D721Med (cell line): ENCODE data around the gene PTPRG.

Source experiments
- DNase-seq: peaks from one replicate; pipeline ENCODE4 v3.0.0; 2011; ENCODE audit warnings: low spot score; ENCODE audit not compliant: insufficient read length
- FAIRE-seq: peaks from 2 replicates; lab custom pipeline; 2011; peaks lifted over from hg19 to GRCh38; lab: Jason Lieb, UNC
- CTCF ChIP-seq: IDR thresholded peaks from 2 replicates; pipeline ENCODE4 v1.5.1; 2012; ENCODE audit warnings: mild to moderate bottlenecking, control low read depth; ENCODE audit not compliant: insufficient read depth; ENCODE audit errors: missing control alignments

PTPRG gene

DNA sequence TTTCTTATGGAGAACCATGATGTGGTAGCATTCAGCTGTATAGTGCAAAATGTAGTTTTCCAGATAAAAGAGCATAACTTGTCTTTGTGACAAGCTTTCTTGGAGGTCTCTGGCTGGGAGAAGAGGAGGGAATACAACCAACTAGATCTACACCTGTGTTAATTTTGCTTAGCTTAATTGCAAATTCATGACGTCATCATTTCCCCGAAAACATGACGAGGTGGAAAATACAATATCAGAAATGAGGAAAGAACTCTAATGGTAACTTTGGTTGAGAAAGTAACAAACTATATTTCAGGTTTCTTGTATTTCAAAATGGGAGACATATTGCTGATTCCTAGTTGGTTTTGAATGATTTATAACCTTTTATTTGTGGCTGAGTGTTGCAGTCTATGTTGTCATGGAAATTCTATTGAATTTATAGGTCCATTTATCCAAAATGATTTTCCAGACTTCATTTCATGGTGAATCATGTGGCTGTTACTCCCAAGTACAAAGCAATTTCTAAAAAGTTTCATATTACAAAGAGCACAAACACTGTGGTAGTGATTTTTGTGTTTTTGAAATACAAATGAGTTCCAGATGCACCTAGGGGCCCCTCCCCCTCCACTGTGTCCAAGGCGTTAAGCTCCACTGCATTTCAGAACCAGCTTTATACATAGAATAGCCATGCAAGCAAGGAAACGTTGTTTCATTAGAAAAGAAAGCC is 504.8 kb downstream of the PTPRG start:
- DNase-seq (no peak), FAIRE-seq (no peak)
- TF ChIP-seq CTCF: no peak

GRCh38 chr3:62068337-62068736 is 507.0 kb downstream of the PTPRG start:
- TF ChIP-seq CTCF: no peak
- no peak for FAIRE-seq

DNA sequence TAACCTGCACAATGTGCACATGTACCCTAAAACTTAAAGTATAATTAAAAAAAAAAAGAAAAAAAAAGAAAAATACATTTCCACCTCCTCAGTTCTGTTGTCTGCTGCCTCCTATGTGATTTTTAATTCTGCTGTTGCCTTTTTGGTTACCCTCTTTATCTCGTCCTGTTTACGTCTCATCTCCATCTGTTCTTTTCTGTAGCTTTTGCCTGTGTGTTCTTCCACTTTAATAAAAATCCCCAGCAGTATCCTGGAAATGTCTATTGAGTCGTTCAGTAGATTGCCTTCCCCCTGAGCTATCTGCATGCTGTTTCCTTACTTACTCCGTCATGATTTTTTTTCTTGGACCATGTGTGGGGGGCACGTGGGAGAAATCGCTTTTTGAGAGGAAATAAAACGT is 509.5 kb downstream of the PTPRG start:
- no peak for DNase-seq
- no peak for FAIRE-seq

More at GRCh38 chr3:62068337-62068736, 507.0 kb downstream of the PTPRG start:
- no peak for DNase-seq

GRCh38 chr3:62073038-62073437 is 511.7 kb downstream of the PTPRG start:
- FAIRE-seq (no peak), DNase-seq (no peak)
- TF ChIP-seq CTCF: no peak

More for the DNA sequence above, 509.5 kb downstream of the PTPRG start:
- TF ChIP-seq CTCF: no peak

GRCh38 chr3:62084558-62084957 is 523.2 kb downstream of the PTPRG start:
- TF ChIP-seq CTCF: no peak
- FAIRE-seq (peak; percentile 21), DNase-seq (no peak)

DNA sequence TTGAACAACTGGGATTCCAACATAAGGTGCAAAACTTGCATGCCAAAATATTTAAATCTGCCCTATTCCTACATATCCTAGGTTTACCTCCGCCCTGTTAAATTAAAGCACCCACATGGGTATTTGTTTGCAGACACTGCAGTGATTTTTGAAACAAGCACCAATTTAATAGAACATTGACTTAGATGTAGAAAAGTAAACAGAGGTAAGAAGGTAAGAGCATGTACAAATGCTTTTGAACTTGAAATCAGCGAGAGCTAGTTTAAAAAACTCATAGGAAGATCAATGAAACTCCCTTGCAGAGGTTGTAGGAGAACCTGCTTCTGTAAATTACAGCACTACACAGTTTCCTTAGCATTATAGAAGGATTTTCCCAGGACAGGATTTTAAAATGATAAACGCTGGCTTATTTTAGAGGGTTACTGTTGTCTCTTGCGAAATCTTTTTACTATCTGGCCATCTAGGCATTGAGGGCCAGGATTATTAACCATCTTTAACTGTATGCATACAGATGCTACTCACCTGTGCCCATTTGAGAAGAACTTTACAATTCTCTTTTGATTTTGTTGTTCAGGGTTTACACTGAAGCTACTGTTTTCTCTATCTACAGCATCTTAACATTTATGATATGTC is 527.2 kb downstream of the PTPRG start:
- DNase-seq (no peak), FAIRE-seq (peak; percentile 58)

More for the DNA sequence above, 527.2 kb downstream of the PTPRG start:
- no peak for TF ChIP-seq CTCF
